K562 (cell line): Measurements from ENCODE around the gene TBC1D12. TPM values are rescaled to one million over a fixed set of nuclear protein-coding genes. Genes with fewer than 3 reads are reported as not detected.

Source experiments
- BACH1 ChIP-seq: fragments of 200-800 bp; sonication (Bioruptor generic); IDR thresholded peaks from 2 replicates; pipeline ENCODE4 v1.6.1; 2016; ENCODE audit warnings: missing genetic modification characterization, missing compliant biosample characterization
- ETV1 ChIP-seq: fragments of 450-650 bp; conservative IDR thresholded peaks from 2 replicates; pipeline ENCODE4 v1.6.1; 2016; ENCODE audit warnings: missing genetic modification characterization, control low read depth, low read depth, missing compliant biosample characterization
- MAFF ChIP-seq: IDR thresholded peaks from 2 replicates; pipeline ENCODE4 v1.6.1; 2012; ENCODE audit warnings: low read length, improper control_type of control experiment
- MYC ChIP-seq, 2 experiments: fragments of 250-450 bp in 1 of 2; sonication (Bioruptor Pico) in 1 of 2; IDR thresholded peaks; 2 replicates each; pipeline versions ENCODE4 v1.5.1 to v1.6.1; 2012 to 2021; ENCODE audit warnings: low read depth in 2 of 2, borderline replicate concordance in 1 of 2, improper control_type of control experiment in 1 of 2, low read length in 1 of 2, mild to moderate bottlenecking in 1 of 2, moderate library complexity in 1 of 2
- POLR3A ChIP-seq: IDR thresholded peaks from 2 replicates; pipeline ENCODE4 v1.6.1; 2011; ENCODE audit warnings: borderline replicate concordance, mild to moderate bottlenecking, moderate library complexity; ENCODE audit not compliant: insufficient read length, insufficient read depth; ENCODE audit errors: extremely low read depth
- RBBP5 ChIP-seq: fragments of 200-600 bp; sonication (generic); IDR thresholded peaks from 2 replicates; pipeline ENCODE4 v1.6.1; 2012; ENCODE audit warnings: borderline replicate concordance, mild to moderate bottlenecking, low read length, control low read depth, inconsistent platforms; ENCODE audit not compliant: insufficient read depth, poor library complexity, severe bottlenecking
- RBFOX2 ChIP-seq: fragments of 200-400 bp; formaldehyde crosslinking; IDR thresholded peaks from 2 replicates; pipeline ENCODE4 v1.6.1; 2017; ENCODE audit warnings: low read depth, mild to moderate bottlenecking, low read length, moderate library complexity
- RHOXF2B ChIP-seq: fragments of 250-450 bp; sonication (Bioruptor Pico); conservative IDR thresholded peaks from 2 replicates; pipeline ENCODE4 v1.5.1; 2021
- SETDB1 ChIP-seq: IDR thresholded peaks from one replicate; pipeline ENCODE4 v1.6.1; 2012; ENCODE audit warnings: low read length, control low read depth, inconsistent platforms
- YBX1 ChIP-seq: fragments of 450-650 bp; IDR thresholded peaks from 2 replicates; pipeline ENCODE4 v1.7.1; 2016; ENCODE audit warnings: mild to moderate bottlenecking
- YY1 ChIP-seq, 3 experiments: IDR thresholded peaks; 2 replicates each; pipeline ENCODE4 v1.6.1; 2011; ENCODE audit warnings: low read length in 2 of 3, mild to moderate bottlenecking in 2 of 3, moderate library complexity in 2 of 3, borderline replicate concordance in 1 of 3, control low read depth in 1 of 3, low read depth in 1 of 3; ENCODE audit not compliant: insufficient read depth in 3 of 3, insufficient replicate concordance in 2 of 3, control insufficient read depth in 1 of 3, insufficient read length in 1 of 3; ENCODE audit errors: extremely low read depth in 1 of 3
- ZBTB7A ChIP-seq: IDR thresholded peaks from 2 replicates; pipeline ENCODE4 v1.6.1; 2011; ENCODE audit warnings: low read depth, mild to moderate bottlenecking, low read length, moderate library complexity, borderline replicate concordance; ENCODE audit not compliant: control insufficient read depth
- polyA plus RNA-seq, 8 experiments: library from polyadenylated mRNA; depleted of rRNA in 4 of 8; stranded (reverse) in 5 of 8; unstranded in 3 of 8; fragments of >200 nt; fragmentation: Nextera tagmentation in 2 of 8; fragmentation: Illumina TruSeq in 1 of 8; extraction: Ambion mirVana in 2 of 8; extraction: Trizol in 1 of 8; gene quantifications; 2 replicates each; pipeline versions ENCODE4 v1.2.1 to v1.2.3, GENCODE V29; 2011 to 2014; ENCODE audit warnings: inconsistent platforms in 1 of 8, missing spikeins in 1 of 8
- total RNA-seq, 7 experiments: library from RNA; depleted of rRNA in 6 of 7; stranded (reverse); fragments of >200 nt in 6 of 7; fragmentation: Illumina TruSeq in 2 of 7; extraction: Trizol in 2 of 7; gene quantifications; 2 replicates each; pipeline versions ENCODE4 v1.2.1 to v1.2.3, GENCODE V29; 2011 to 2021; ENCODE audit warnings: low replicate concordance in 1 of 7
- TF ChIP-seq, protein P1 (sequence below): fragments of 150-350 bp; IDR thresholded peaks from 2 replicates; pipeline ENCODE4 v1.6.1; 2014; ENCODE audit warnings: low read depth, mild to moderate bottlenecking, low read length, borderline replicate concordance
- TF ChIP-seq, protein P2 (sequence below): sonication (generic); formaldehyde crosslinking; IDR thresholded peaks from 2 replicates; pipeline ENCODE4 v1.8.0; 2022; ENCODE audit warnings: mild to moderate bottlenecking, low read depth, missing genetic modification reagents
- TF ChIP-seq, protein P3 (sequence below), 2 experiments: IDR thresholded peaks; 2 replicates each; pipeline ENCODE4 v1.6.1; 2012; ENCODE audit warnings: improper control_type of control experiment in 2 of 2, low read depth in 2 of 2, low read length in 2 of 2, borderline replicate concordance in 1 of 2
- TF ChIP-seq, protein P4 (sequence below): sonication (generic); formaldehyde crosslinking; IDR thresholded peaks from 2 replicates; pipeline ENCODE4 v1.8.1; 2023; ENCODE audit warnings: mild to moderate bottlenecking, missing genetic modification reagents

TBC1D12 gene
- total and polyA plus RNA-seq, 9 of the 15 experiments (the other 6 are each of a cell fraction or from before 2014, with no cell fraction given): 2.1 to 6.7 (median 3.9) TPM

DNA sequence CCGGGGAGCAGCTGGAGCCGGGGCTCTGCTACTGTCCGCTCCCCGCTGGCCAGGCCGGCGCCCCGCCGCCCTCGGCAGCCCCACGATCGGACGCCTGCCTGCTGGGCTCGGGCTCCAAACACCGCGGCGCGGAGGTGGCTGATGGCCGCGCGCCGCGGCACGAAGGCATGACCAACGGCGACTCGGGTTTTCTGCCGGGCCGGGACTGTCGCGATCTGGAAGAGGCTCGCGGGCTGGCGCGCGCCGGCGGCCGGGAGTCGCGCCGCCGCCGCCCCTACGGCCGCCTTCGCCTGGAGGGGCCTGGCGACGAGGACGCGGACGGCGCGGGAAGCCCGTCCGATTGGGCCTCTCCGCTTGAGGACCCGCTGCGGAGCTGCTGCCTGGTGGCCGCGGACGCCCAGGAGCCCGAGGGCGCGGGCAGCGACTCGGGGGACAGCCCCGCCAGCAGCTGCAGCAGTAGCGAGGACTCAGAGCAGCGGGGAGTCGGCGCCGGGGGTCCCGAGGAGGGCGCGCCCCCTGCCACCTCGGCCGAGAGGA is 570 bp downstream of the TBC1D12 start (continued):
- TF ChIP-seq BACH1 (tag) (no peak), SETDB1 (no peak), RBBP5 (peak; percentile 40), ZBTB7A (peak; percentile 77; the same call in 1 of the 2 replicates), POLR3A (no peak), YY1 (IDR thresholded peaks at IDR 0.05; ENCODE audit: borderline replicate concordance in 1 of 3, control insufficient read depth in 1 of 3, extremely low read depth in 1 of 3, insufficient read depth in 3 of 3, insufficient read length in 1 of 3, insufficient replicate concordance in 2 of 3, low read depth in 1 of 3, low read length in 2 of 3) (peak in 1 of 3 experiments; percentile 31), RHOXF2B (CRISPR knock-in tag) (no peak), MAFF (no peak), ETV1 (no peak), YBX1 (no peak), RBFOX2 (peak; percentile 42), MYC (IDR thresholded peaks at IDR 0.05; ENCODE audit: low read depth, low read length) (no peak), MYC (CRISPR knock-in tag; IDR thresholded peaks at IDR 0.05; ENCODE audit: borderline replicate concordance, low read depth) (no peak)
- TF ChIP-seq, protein P1, sequence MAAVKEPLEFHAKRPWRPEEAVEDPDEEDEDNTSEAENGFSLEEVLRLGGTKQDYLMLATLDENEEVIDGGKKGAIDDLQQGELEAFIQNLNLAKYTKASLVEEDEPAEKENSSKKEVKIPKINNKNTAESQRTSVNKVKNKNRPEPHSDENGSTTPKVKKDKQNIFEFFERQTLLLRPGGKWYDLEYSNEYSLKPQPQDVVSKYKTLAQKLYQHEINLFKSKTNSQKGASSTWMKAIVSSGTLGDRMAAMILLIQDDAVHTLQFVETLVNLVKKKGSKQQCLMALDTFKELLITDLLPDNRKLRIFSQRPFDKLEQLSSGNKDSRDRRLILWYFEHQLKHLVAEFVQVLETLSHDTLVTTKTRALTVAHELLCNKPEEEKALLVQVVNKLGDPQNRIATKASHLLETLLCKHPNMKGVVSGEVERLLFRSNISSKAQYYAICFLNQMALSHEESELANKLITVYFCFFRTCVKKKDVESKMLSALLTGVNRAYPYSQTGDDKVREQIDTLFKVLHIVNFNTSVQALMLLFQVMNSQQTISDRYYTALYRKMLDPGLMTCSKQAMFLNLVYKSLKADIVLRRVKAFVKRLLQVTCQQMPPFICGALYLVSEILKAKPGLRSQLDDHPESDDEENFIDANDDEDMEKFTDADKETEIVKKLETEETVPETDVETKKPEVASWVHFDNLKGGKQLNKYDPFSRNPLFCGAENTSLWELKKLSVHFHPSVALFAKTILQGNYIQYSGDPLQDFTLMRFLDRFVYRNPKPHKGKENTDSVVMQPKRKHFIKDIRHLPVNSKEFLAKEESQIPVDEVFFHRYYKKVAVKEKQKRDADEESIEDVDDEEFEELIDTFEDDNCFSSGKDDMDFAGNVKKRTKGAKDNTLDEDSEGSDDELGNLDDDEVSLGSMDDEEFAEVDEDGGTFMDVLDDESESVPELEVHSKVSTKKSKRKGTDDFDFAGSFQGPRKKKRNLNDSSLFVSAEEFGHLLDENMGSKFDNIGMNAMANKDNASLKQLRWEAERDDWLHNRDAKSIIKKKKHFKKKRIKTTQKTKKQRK: no peak
- TF ChIP-seq, protein P2, sequence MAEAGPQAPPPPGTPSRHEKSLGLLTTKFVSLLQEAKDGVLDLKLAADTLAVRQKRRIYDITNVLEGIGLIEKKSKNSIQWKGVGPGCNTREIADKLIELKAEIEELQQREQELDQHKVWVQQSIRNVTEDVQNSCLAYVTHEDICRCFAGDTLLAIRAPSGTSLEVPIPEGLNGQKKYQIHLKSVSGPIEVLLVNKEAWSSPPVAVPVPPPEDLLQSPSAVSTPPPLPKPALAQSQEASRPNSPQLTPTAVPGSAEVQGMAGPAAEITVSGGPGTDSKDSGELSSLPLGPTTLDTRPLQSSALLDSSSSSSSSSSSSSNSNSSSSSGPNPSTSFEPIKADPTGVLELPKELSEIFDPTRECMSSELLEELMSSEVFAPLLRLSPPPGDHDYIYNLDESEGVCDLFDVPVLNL: no peak
- TF ChIP-seq, protein P3, sequence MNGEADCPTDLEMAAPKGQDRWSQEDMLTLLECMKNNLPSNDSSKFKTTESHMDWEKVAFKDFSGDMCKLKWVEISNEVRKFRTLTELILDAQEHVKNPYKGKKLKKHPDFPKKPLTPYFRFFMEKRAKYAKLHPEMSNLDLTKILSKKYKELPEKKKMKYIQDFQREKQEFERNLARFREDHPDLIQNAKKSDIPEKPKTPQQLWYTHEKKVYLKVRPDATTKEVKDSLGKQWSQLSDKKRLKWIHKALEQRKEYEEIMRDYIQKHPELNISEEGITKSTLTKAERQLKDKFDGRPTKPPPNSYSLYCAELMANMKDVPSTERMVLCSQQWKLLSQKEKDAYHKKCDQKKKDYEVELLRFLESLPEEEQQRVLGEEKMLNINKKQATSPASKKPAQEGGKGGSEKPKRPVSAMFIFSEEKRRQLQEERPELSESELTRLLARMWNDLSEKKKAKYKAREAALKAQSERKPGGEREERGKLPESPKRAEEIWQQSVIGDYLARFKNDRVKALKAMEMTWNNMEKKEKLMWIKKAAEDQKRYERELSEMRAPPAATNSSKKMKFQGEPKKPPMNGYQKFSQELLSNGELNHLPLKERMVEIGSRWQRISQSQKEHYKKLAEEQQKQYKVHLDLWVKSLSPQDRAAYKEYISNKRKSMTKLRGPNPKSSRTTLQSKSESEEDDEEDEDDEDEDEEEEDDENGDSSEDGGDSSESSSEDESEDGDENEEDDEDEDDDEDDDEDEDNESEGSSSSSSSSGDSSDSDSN (IDR thresholded peaks at IDR 0.05; ENCODE audit: borderline replicate concordance in 1 of 2, low read depth in 2 of 2, low read length in 2 of 2): peak in 1 of 2 experiments; percentile 86; a peak in 2 of 4 replicates
- TF ChIP-seq, protein P4, sequence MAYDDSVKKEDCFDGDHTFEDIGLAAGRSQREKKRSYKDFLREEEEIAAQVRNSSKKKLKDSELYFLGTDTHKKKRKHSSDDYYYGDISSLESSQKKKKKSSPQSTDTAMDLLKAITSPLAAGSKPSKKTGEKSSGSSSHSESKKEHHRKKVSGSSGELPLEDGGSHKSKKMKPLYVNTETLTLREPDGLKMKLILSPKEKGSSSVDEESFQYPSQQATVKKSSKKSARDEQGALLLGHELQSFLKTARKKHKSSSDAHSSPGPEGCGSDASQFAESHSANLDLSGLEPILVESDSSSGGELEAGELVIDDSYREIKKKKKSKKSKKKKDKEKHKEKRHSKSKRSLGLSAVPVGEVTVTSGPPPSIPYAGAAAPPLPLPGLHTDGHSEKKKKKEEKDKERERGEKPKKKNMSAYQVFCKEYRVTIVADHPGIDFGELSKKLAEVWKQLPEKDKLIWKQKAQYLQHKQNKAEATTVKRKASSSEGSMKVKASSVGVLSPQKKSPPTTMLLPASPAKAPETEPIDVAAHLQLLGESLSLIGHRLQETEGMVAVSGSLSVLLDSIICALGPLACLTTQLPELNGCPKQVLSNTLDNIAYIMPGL (CRISPR knock-in tag): no peak
